H1 (cell line): ENCODE results near the gene BCL2. TPM values are rescaled to one million over a fixed set of nuclear protein-coding genes. Genes with fewer than 3 reads are reported as not detected.

Experiments used
- CTCF ChIA-PET: fragments of 300-600 bp; sonication (Branson Sonifier 250); formaldehyde crosslinking; loops from one replicate; lab custom pipeline; 2021; ENCODE audit not compliant: partially characterized antibody; lab: Charles Lee
- POLR2A ChIA-PET: fragments of 300-600 bp; sonication (Branson Sonifier 250); formaldehyde crosslinking; loops from one replicate; lab custom pipeline; 2021; ENCODE audit warnings: inconsistent platforms; ENCODE audit not compliant: partially characterized antibody; lab: Charles Lee
- DNase-seq, 2 experiments: peaks; one replicate each; pipeline versions ENCODE4 v3.0.0 to v3.0.0-alpha.2; 2010 to 2022; ENCODE audit warnings: low spot score in 2 of 2, low read depth in 1 of 2, mixed read lengths in 1 of 2
- FAIRE-seq: peaks from 2 replicates; lab custom pipeline; 2011; peaks lifted over from hg19 to GRCh38; lab: Jason Lieb, UNC
- H2AFZ ChIP-seq: 2 replicates; pipeline ENCODE4 v1.8.1; 2012; ENCODE audit warnings: low read length, inconsistent platforms
- H2AK5ac ChIP-seq: 2 replicates; pipeline ENCODE4 v1.6.1; 2013; ENCODE audit warnings: low read depth, low read length
- H2BK120ac ChIP-seq: replicated peaks from 2 replicates; pipeline ENCODE3; 2013; ENCODE audit warnings: low read depth, low read length, inconsistent platforms
- H2BK12ac ChIP-seq: 2 replicates; pipeline ENCODE4 v1.6.1; 2013; ENCODE audit warnings: low read depth, low read length
- H2BK15ac ChIP-seq: 2 replicates; pipeline ENCODE4 v1.6.1; 2013; ENCODE audit warnings: low read length
- H2BK20ac ChIP-seq: 2 replicates; pipeline ENCODE4 v1.6.1; 2013; ENCODE audit warnings: low read length
- H2BK5ac ChIP-seq: 2 replicates; pipeline ENCODE4 v1.6.1; 2013; ENCODE audit warnings: low read depth, low read length
- H3K14ac ChIP-seq: 2 replicates; pipeline ENCODE4 v1.6.1; 2013; ENCODE audit warnings: inconsistent platforms; ENCODE audit not compliant: insufficient read length
- H3K18ac ChIP-seq: 2 replicates; pipeline ENCODE4 v1.6.1; 2013; ENCODE audit warnings: low read length; ENCODE audit errors: extremely low read depth
- H3K23ac ChIP-seq: 2 replicates; pipeline ENCODE4 v1.6.1; 2013; ENCODE audit warnings: inconsistent platforms; ENCODE audit not compliant: insufficient read length
- H3K23me2 ChIP-seq: 2 replicates; pipeline ENCODE4 v1.6.1; 2013; ENCODE audit warnings: low read depth, low read length
- H3K27ac ChIP-seq: 2 replicates; pipeline ENCODE4 v1.6.1; 2011; ENCODE audit warnings: low read depth, low read length, inconsistent platforms
- H3K27me3 ChIP-seq, 4 experiments: replicated peaks in 1 of 4; 1 replicate in 1 of 4; 2 replicates in 3 of 4; pipeline versions ENCODE4 v1.6.1 to v1.8.1; 2011 to 2013; ENCODE audit warnings: low read length in 3 of 4, mild to moderate bottlenecking in 3 of 4, inconsistent platforms in 2 of 4, mixed read lengths in 2 of 4, moderate library complexity in 1 of 4; ENCODE audit not compliant: control insufficient read depth in 3 of 4, insufficient read depth in 3 of 4; ENCODE audit errors: extremely low read depth in 1 of 4
- H3K36me3 ChIP-seq, 4 experiments: 2 replicates each; pipeline versions ENCODE4 v1.6.1 to v1.8.1; 2011 to 2013; ENCODE audit warnings: mild to moderate bottlenecking in 4 of 4, low read length in 3 of 4, moderate library complexity in 2 of 4, control low read depth in 1 of 4, inconsistent platforms in 1 of 4; ENCODE audit not compliant: insufficient read depth in 4 of 4, control insufficient read depth in 2 of 4
- H3K4ac ChIP-seq: replicated peaks from 2 replicates; pipeline ENCODE3; 2013; ENCODE audit warnings: low read length, low read depth, mixed read lengths, inconsistent platforms; ENCODE audit not compliant: insufficient read length
- H3K4me1 ChIP-seq, 4 experiments: replicated peaks in 1 of 4; 1 replicate in 1 of 4; 2 replicates in 3 of 4; pipeline versions ENCODE4 v1.6.1 to v1.8.1; 2011 to 2013; ENCODE audit warnings: low read length in 3 of 4, inconsistent platforms in 2 of 4, mixed read lengths in 1 of 4; ENCODE audit not compliant: insufficient read depth in 4 of 4, control insufficient read depth in 3 of 4
- H3K4me2 ChIP-seq, 2 experiments: 2 replicates each; pipeline versions ENCODE4 v1.6.1 to v1.8.1; 2011 to 2013; ENCODE audit warnings: low read depth in 2 of 2, low read length in 2 of 2, control low read depth in 1 of 2, inconsistent platforms in 1 of 2, mild to moderate bottlenecking in 1 of 2; ENCODE audit not compliant: insufficient read depth in 1 of 2
- H3K4me3 ChIP-seq, 4 experiments: fragments of 200-600, 300-600 bp in 1 of 4; sonication (generic), shearing (Covaris generic), sonication (Bioruptor Twin) in 1 of 4; 2 replicates each; pipeline versions ENCODE4 v1.5.1 to v1.8.1; 2011 to 2016; ENCODE audit warnings: low read length in 4 of 4, low read depth in 3 of 4, control low read depth in 2 of 4, inconsistent platforms in 2 of 4, mild to moderate bottlenecking in 2 of 4, mixed read lengths in 1 of 4, moderate library complexity in 1 of 4; ENCODE audit not compliant: insufficient read depth in 2 of 4; ENCODE audit errors: extremely low read depth in 1 of 4
- H3K56ac ChIP-seq: replicated peaks from 2 replicates; pipeline ENCODE3; 2013; ENCODE audit warnings: low read depth, mild to moderate bottlenecking, mixed read lengths, low read length, inconsistent platforms; ENCODE audit not compliant: insufficient read length
- H3K79me1 ChIP-seq: 2 replicates; pipeline ENCODE4 v1.6.1; 2013; ENCODE audit warnings: low read depth, low read length, control low read depth
- H3K79me2 ChIP-seq, 2 experiments: 2 replicates each; pipeline versions ENCODE4 v1.6.1 to v1.8.1; 2012 to 2013; ENCODE audit warnings: low read length in 2 of 2, mild to moderate bottlenecking in 2 of 2, inconsistent platforms in 1 of 2; ENCODE audit not compliant: insufficient read depth in 2 of 2, control insufficient read depth in 1 of 2
- H3K9ac ChIP-seq, 4 experiments: replicated peaks in 1 of 4; 1 replicate in 1 of 4; 2 replicates in 3 of 4; pipeline versions ENCODE4 v1.6.1 to v1.8.1; 2011 to 2013; ENCODE audit warnings: low read depth in 3 of 4, low read length in 3 of 4, control low read depth in 2 of 4, mild to moderate bottlenecking in 2 of 4, moderate library complexity in 2 of 4, inconsistent platforms in 1 of 4; ENCODE audit errors: extremely low read depth in 1 of 4
- H3K9me3 ChIP-seq, 2 experiments: 2 replicates each; pipeline versions ENCODE4 v1.6.1 to v1.8.1; 2012 to 2013; ENCODE audit warnings: mild to moderate bottlenecking in 2 of 2, moderate library complexity in 2 of 2, control low read depth in 1 of 2, inconsistent platforms in 1 of 2, low read depth in 1 of 2, low read length in 1 of 2, mixed read lengths in 1 of 2; ENCODE audit not compliant: insufficient read depth in 2 of 2
- H4K20me1 ChIP-seq, 2 experiments: replicated peaks in 1 of 2; 2 replicates each; pipeline versions ENCODE3 to v1.8.1; 2011 to 2013; ENCODE audit warnings: inconsistent platforms in 2 of 2, low read length in 2 of 2, mild to moderate bottlenecking in 1 of 2; ENCODE audit not compliant: insufficient read depth in 2 of 2, control insufficient read depth in 1 of 2
- H4K5ac ChIP-seq: 2 replicates; pipeline ENCODE4 v1.6.1; 2013; ENCODE audit warnings: low read length, low read depth, mixed read lengths, inconsistent platforms; ENCODE audit not compliant: insufficient read length
- H4K8ac ChIP-seq: 2 replicates; pipeline ENCODE4 v1.8.0; 2013; ENCODE audit warnings: mild to moderate bottlenecking, moderate library complexity, low read length, inconsistent platforms; ENCODE audit not compliant: insufficient read depth; ENCODE audit errors: extremely low read depth
- H4K91ac ChIP-seq: replicated peaks from 2 replicates; pipeline ENCODE3; 2013; ENCODE audit warnings: low read length, mixed read lengths, inconsistent platforms; ENCODE audit not compliant: insufficient read length
- ATF2 ChIP-seq: IDR thresholded peaks from 2 replicates; pipeline ENCODE4 v1.6.1; 2012; ENCODE audit warnings: low read length, inconsistent platforms
- EZH2 ChIP-seq: fragments of 200-600 bp; sonication (generic); IDR thresholded peaks from 2 replicates; pipeline ENCODE4 v1.7.1; 2012; ENCODE audit warnings: low read depth, mild to moderate bottlenecking, moderate library complexity, low read length, inconsistent platforms; ENCODE audit not compliant: severe bottlenecking
- HDAC2 ChIP-seq, 2 experiments: fragments of 300-600 bp in 1 of 2; sonication (generic) in 1 of 2; IDR thresholded peaks; 2 replicates each; pipeline ENCODE4 v1.6.1; 2011 to 2012; ENCODE audit warnings: low read depth in 2 of 2, low read length in 2 of 2, mild to moderate bottlenecking in 2 of 2, moderate library complexity in 2 of 2, borderline replicate concordance in 1 of 2, inconsistent platforms in 1 of 2
- RXRA ChIP-seq: IDR thresholded peaks from 2 replicates; pipeline ENCODE4 v1.6.1; 2011; ENCODE audit warnings: low read depth, mild to moderate bottlenecking, low read length, moderate library complexity; ENCODE audit not compliant: insufficient read depth
- SIX5 ChIP-seq: IDR thresholded peaks from 2 replicates; pipeline ENCODE4 v1.6.1; 2011; ENCODE audit warnings: mild to moderate bottlenecking, low read depth, low read length
- YY1 ChIP-seq: IDR thresholded peaks from 2 replicates; pipeline ENCODE4 v1.6.1; 2011; ENCODE audit warnings: low read depth, mild to moderate bottlenecking, low read length
- WGBS, 2 experiments: shearing (Covaris generic) in 1 of 2; methylation state at CpG; one replicate each; pipeline versions ENCODE4 v1.1.6 to v1.1.7; 2013 to 2015; ENCODE audit warnings: low lambda C conversion rate in 2 of 2, mixed read lengths in 2 of 2, inconsistent platforms in 1 of 2, low coverage in 1 of 2, missing lambda C conversion rate in 1 of 2; ENCODE audit not compliant: insufficient replicate concordance in 2 of 2, insufficient coverage in 1 of 2, insufficient read length in 1 of 2; ENCODE audit errors: extremely low coverage in 1 of 2, missing lambda C conversion rate in 1 of 2; 5-methylcytosine and 5-hydroxymethylcytosine counted together
- polyA plus RNA-seq, 7 experiments: library from polyadenylated mRNA; depleted of rRNA in 3 of 7; stranded (reverse) in 5 of 7; unstranded in 2 of 7; fragments of >200 nt in 5 of 7; fragments of 200-250 nt in 2 of 7; gene quantifications; 1 replicate in 5 of 7; 2 replicates in 1 of 7; 4 replicates in 1 of 7; pipeline versions ENCODE4 v1.2.1 to v1.2.3, GENCODE V29; 2011 to 2013; ENCODE audit warnings: missing spikeins in 2 of 7, mixed read lengths in 2 of 7
- total RNA-seq: library from RNA; stranded (reverse); fragmentation: NEBNext Ultra II Directional; extraction: Animal tissue kit (Norgen Biotek cat#: 25700); gene quantifications from 2 replicates; pipeline ENCODE4 v1.2.1, GENCODE V29; 2021

BCL2 gene
- total and polyA plus RNA-seq, 2 of the 8 experiments (the other 6 are each of a cell fraction or from before 2014, with no cell fraction given): 0.59 to 4.5 TPM

GRCh38 chr18:63160172-63160995, 159.2 kb downstream of the BCL2 start:
- Histone ChIP-seq H3K4me2 (no peak overlapping the region), H3K56ac (no peak overlapping the region), H3K9ac (no peak overlapping the region), H4K8ac (no peak overlapping the region), H3K4me3 (no peak overlapping the region), H2BK12ac (no peak overlapping the region), H4K91ac (no peak overlapping the region), H2BK5ac (no peak overlapping the region), H3K9me3 (no peaks in the 10 kb centered on the region), H3K4me1 (peaks cover 0 to 3% (median 3%) of the 10 kb centered on the region in 4 experiments; a peak in 3 of 7 replicates), H3K79me1 (no peaks in the 10 kb centered on the region), H2AK5ac (no peak overlapping the region), H2BK15ac (no peak overlapping the region), H4K5ac (no peak overlapping the region), H3K23me2 (no peaks in the 10 kb centered on the region), H3K79me2 (no peaks in the 10 kb centered on the region), H3K27ac (no peak overlapping the region), H4K20me1 (no peaks in the 10 kb centered on the region), H3K27me3 (no peaks in the 10 kb centered on the region; a peak in 1 of 7 replicates), H3K4ac (no peak overlapping the region), H3K36me3 (no peaks in the 10 kb centered on the region), H2AFZ (no peak overlapping the region), H3K14ac (no peak overlapping the region), H2BK20ac (no peak overlapping the region), H3K18ac (no peak overlapping the region), H2BK120ac (no peak overlapping the region), H3K23ac (no peak overlapping the region)
- no peak for FAIRE-seq
- ChIA-PET POLR2A (no interaction called here), CTCF (interaction anchor here (1.3 kb wide), 1 partner anchor 29 kb away, joined by 4 read pairs; no protein-coding TSS in a partner anchor)
- WGBS, 2 experiments: 87% methylated on average over 13 of the region's 13 CpGs; no CpG with 5 or more reads in 1 of the 2 experiments
- DNase-seq: no peak
- TF ChIP-seq EZH2: no peak
- no peak for TF ChIP-seq ATF2
- TF ChIP-seq SIX5: no peak
- TF ChIP-seq YY1: no peak
- no peak for TF ChIP-seq RXRA
- TF ChIP-seq HDAC2 (IDR thresholded peaks at IDR 0.05; ENCODE audit: borderline replicate concordance in 1 of 2, low read depth in 2 of 2, low read length in 2 of 2): no peak
